Stimulated activated CD8-positive, alpha-beta memory T cell treated with anti-CD3 and anti-CD28 coated beads, Interleukin-12 subunit alpha, Interleukin-12 subunit beta, amount 100 ng/mL, for 24 hours (primary cell): Measurements from ENCODE around the gene NCBP1.

Experiments used
- DNase-seq: peaks from one replicate; pipeline ENCODE4 v3.0.0-alpha.2; 2020; ENCODE audit errors: extremely low read depth

Gene NCBP1

DNA sequence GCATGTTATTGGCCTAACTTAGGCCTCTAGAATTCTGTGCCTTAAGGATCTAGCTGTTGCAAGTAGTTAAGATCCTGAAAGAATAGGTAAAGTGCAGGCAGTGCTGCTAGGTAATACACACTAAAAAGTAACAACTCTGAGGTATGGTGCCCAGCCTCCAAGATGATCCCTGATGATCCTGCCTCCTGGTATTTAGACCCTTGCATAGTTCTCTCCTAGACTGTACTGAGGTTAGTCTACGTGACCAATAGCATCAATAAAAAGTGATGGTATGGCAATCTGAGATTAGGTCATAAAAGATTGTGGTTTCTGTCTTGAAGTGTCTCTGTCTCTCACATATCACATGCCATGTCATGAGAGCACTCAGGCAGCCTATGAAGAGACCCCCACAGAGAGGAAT lies 9.7 kb upstream of the NCBP1 start:
- no peak for DNase-seq

DNA sequence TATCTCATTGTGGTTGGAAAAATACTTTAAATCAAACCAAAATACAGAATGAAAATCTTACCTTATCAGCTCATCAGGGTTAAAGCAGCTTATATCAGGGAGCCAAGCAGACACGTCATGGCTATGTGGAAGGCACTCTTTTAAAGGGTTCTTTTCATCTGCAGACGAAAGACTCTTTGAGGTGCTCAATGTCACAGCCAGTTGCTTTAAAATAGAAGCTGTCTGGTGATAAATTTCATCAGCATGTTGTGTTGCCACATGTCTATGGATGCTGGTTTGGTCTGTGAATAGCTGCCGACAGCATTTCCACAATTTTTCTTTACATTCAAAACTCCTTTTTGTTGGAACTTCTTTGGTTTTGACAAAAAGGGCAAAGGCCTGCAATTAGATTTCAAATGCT lies 8.0 kb upstream of the NCBP1 start:
- DNase-seq, result no peak

DNA sequence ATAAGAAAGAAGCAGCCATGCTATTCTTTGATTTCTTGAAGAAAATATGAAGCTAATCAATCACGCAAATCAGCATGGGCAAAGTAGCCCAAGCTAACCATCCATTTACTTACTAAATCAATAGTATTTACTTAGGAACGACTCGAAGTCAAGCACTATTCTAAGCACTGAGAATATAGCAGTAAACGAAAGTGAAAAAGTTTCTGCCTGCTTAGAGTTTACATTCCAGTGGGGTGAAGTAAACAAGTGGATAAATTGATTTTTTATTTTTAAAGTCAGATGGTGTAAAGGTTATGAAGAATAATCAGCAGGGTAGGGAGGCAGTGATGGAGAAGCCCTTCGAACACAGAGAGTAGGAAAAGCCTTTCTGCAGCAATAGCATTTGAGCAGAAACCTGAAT lies 6.0 kb upstream of the NCBP1 start:
- DNase-seq, result no peak

DNA sequence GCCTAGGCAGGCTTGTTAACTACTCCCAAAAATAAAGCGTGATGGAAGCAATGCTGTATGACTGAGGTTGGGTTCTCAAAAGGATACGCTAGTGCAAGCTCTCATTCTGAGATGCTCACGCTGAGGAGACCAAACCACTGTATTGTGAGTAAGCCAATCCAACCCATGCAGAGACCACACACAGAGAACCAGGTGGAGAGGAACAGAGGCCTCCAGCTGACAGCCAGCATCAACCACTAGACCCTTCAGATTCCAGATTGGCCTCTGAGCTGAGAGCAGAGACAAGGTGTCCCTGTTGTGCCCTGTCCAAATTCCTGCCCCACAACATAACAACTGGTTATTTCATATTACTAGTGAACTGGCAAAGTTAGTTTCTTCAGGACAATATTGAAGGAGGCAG lies 5.0 kb upstream of the NCBP1 start:
- DNase-seq, result no peak

DNA sequence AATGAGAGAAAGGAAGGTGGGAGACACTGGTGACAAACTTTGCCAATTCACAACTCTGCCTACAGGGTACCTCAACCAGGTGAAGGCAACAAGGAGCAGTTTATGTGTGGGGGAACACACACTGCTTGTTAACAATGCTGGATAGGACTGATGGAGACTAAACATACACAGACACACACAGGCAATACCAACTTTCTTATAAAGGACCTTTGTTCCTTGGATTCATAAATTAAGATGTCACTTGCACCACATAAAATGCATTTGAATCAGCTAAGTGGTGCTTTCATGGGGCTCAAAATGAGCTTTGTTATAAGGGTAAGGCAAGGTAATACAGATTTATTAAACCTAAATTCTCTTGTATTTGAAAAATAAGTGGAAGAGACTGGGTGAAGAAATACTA lies 4.5 kb upstream of the NCBP1 start:
- DNase-seq, result no peak

DNA sequence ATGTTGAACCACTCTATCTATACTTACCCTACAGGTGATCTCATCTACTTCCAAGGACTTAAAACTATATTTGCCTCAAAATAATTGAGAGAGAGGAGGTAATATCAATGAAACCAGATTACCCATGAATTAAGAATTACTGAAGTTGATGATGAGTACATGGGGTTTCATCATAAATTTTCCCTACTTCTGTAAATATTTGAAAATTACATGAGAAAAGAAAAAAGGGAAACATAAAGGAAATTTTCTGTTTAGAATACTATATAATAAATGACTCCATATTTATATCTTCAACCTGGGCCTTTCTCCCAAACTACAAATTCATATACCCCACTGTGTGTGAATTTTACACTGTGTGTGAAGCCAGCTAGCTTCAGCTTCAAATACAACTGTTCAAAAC lies 3.0 kb upstream of the NCBP1 start:
- DNase-seq, result no peak

DNA sequence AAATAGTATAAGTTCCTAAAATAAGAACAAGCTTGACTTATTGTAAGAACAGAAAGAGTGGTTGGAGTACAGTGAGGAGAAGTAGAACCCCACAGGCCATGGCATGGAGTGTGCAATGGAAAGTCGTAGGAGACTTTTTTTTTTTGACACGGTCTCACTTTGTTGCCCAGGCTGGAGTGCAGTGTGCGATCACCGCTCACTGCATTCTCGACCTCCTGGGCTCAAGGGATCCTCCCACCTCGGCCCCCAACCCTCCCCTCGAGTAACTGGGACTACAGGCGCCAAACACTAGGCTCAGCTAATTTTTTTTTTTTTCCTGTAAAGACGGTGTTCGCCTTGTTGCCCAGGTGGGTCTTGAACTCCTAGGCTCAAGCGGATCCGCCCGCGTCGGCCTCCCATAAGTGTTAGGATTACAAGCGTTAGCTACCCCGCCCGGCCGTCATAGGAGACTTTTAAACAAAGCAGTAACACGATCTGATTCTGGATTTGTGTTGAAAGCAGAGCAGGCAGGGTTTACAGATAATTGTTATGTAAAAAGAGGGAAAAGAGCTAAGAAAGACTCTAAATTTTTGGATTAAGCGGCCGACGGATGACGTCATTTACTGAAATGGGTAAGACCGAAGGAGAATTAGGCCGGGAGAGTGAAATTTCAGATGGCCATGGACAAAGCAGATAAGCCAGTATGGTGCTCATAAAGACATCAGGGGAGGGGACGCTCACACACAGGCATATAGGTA lies 1.2 kb upstream of the NCBP1 start:
- DNase-seq, result no peak

DNA sequence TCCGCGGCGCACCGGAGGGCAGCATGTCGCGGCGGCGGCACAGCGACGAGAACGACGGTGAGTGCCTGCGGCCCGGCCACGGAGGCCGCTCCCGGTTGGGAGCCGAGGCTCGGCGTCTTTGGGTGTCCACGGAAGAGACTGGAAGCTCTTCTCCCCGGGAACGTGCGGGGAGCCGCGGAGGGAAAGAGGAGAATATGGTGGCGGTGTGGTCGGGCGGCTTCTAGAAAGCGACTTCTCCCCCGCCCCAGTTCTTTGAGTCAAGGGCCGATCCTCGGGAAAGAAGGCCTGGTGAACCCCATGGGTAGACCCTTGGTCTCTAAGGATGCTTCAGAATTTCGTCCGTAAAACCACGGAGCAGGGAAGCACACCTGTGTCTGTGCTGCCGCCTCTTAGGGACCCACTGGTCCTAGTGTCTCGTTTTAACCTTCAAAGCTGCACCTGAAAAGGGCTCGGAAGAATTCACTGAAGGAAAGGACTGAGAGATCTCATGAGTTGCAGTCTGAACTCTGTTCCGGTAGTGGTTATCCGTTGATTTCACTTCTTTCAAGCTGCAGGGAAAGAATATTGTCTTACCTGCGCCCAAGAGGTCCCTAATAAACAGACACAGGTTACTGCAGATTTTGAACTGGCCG lies 354 bp downstream of the NCBP1 start:
- DNase-seq, result no peak

DNA sequence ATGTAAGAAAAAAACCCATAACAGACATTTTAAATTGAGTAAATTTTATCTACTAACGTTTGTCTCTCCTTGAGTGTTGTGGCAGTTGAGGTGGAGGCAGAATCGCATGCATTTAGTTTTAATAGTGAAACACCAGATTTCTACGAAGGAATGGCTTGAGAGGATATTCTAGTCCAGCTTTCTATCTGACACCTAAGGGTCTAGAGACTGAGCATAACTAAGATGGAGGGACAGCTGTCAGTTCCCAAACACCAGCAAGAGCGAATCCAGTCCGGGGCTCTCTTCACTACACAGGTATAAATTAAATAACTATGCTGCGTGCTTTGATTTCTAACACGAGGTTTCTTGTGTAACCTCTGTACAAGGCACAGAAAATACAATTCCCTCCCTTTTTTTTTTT lies 1.4 kb downstream of the NCBP1 start:
- no peak for DNase-seq

DNA sequence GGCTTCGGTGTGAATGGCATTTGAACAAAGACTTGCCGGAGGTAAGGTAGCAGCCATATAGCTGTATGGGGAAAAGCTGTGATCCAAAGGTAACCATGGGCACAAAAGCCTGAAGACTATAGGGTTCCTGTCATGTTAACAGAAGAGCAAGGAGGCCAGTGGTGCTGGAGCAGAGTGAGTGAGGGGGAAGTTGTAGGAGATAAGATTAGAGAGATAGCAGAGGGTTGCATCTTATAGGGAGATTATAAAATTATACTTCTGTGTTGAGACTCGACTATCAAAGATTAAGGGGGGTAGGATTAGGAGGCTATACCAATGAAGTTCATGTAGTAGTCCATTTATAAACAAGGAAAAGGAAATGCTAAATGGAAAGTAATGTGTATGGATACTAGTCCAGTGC lies 3.3 kb downstream of the NCBP1 start:
- DNase-seq, result no peak

DNA sequence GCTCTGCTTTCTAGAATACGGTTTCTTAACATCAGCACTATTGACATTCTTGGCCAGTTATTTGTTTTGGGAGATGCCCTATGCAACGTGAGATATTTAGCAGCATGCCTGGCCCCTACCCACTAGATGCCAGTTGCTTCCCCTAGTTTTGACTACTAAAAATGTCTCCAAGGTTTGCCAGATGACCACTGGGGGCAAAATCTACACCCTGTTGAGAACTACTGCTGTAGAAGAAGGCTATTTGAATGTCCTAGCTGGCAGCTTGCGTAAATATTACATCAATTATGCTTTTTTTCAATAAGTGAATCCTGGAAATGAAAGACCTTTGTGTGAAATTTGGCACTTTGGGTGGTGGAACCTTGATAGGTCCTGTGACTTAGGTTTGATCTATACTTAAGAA lies 5.0 kb downstream of the NCBP1 start:
- no peak for DNase-seq

DNA sequence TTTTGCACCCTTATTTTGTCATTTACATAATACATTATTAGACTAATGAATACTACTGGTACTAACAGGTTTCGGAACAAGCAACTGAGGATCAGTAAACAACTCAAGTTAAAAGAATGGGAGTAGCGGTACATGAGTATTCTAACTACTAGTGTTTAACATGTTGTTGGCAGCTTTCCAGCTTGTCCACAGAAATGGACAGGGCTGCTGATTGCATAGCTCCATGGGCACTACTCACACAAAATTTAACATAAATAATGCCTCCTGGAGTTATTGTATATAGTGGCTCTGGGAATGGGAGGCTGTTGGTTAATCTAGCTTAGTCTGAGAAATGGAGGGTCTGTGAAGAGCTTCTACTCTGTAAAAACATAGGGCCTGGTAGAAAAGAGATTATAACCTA lies 6.7 kb downstream of the NCBP1 start:
- DNase-seq, result no peak

DNA sequence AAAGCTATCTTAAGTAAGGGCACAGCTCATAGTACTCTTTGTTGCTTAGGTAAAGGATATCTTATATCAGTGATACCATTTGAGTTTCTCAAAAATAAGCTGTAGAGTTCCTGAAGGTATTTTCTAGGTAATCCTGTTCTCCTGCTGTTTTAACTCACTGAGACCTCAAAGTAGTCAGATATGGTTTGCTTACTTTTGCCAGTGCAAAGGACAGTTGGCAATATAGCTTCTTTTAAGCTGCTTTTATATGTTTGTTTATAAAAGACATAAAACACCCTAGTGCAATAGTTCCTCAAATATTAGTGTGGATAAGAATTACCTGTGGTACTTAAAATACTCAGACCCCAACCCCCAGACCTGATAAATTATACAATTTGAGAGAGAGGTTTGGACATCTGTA lies 12.1 kb downstream of the NCBP1 start:
- no peak for DNase-seq

DNA sequence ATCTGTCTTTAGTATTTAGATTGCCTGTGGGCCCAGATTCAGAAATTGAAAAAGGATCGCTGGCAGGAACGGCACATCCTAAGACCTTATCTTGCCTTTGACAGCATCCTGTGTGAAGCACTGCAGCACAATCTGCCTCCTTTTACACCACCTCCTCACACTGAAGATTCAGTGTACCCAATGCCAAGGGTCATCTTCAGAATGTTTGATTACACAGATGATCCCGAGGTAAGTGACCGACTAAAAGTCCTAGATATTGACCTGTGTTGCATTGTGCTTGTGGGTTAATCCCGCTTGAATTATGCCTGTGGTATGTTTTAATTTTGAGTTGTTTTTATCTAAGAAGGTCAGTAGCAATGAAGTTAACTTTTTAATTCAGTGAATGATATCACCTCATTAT lies 14.4 kb downstream of the NCBP1 start:
- DNase-seq, result no peak

DNA sequence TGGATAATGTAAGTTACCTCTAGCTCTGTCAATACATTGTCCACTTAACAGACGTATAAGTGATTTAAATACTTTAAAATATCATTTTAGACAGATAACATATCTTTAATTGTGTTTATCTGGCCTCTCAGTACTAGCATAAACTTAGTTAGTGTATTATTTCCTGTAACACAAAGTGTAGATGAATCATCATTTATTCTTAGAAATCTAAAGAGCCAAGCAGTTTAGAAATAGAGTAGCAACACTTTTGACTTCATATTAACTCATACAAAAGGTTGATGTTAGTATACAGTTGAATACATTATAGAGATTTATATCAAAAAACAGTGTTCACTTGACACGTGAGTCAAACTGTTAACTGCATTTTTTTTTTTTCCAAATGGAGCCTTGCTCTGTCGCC lies 18.0 kb downstream of the NCBP1 start:
- DNase-seq, result no peak

DNA sequence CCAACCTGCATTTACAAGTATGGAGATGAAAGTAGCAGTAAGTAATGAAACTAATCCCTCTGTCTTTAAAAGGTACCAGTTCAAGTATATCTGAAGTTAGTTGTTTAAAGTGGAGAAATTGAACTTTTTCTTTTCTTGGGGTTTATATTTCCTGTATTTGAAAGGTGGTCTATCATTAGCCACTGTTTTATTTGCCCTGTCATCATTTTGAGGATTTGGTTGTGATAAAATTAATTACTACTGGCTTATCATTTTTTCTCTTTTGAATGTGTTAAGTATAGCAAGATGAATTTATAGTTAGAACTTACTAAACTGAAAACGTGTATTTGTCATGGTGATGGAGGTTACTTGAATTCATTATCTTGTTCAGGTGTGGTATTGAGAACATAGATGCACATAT lies 25.1 kb downstream of the NCBP1 start:
- no peak for DNase-seq

DNA sequence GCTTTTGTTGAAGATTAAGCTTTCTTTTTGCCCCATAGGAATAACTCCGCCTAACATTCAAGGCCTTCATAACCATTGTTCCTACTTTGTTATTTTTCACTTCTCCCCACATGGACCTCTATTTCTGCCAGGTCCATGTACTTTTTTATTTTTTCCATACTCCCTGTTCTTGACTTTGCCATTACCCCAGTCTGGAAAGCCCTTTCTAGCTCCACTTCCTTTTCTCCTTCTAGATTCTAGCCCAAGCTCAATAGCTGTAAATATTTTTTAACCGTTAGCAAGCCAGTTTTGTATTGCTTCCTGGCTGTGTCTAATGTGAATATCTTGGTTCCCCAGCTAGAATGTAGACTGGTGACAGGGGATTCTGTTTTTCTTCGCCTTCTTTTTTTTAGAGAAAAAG lies 26.1 kb downstream of the NCBP1 start:
- DNase-seq, result no peak

DNA sequence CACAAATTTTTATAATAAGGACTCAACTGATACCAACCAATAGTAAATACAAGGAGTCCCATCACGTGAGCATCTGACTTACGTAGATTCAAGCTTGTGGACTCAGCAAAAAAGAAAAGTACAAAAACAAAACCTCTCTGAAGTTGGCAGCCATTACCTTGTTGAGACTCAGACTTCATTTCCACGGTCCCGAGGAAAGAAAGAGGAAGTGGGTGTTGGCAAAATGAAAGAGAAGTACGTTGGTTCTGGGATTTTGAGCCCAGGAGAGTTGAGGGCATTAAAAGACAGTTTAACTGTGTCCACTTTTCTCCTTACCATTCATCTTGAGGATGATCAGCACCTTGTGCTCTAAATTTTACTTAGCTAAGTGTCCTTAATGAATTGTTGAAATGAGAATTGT lies 26.7 kb downstream of the NCBP1 start:
- DNase-seq, result no peak

DNA sequence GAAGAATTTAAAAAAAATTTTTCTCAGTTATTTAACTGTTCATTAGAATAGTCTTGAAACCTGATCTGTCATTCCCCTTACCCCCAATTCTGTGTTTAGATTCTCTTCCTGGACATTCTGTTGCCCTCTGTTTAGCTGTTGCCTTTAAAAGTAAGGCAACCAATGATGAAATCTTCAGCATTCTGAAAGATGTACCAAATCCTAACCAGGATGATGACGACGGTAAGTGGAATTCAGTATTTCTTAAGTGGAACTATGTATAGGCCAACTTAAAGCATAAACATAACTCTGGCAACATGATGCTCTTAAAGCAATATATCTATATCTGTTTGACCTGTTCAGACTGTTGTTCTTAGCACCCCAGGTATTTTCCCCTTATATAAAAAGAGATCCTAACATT lies 27.2 kb downstream of the NCBP1 start:
- no peak for DNase-seq

DNA sequence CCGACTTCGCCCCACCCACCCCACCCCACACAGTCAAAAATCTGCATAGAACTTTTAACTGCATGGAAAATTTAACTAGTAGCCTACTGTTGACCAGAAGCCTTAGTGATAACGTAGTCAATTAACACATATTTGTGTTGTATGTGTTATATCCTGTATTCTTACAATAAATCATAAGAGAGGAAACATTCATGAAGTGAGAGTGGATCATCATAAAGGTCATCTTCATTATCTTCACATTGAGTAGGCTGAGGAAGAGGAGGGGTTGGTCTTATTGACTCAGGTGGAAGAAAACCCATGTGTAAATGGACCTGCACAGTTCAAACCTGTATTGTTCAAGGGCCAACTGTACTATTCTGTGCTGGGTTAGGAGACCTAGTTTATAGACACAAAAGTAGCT lies 32.1 kb downstream of the NCBP1 start:
- no peak for DNase-seq

DNA sequence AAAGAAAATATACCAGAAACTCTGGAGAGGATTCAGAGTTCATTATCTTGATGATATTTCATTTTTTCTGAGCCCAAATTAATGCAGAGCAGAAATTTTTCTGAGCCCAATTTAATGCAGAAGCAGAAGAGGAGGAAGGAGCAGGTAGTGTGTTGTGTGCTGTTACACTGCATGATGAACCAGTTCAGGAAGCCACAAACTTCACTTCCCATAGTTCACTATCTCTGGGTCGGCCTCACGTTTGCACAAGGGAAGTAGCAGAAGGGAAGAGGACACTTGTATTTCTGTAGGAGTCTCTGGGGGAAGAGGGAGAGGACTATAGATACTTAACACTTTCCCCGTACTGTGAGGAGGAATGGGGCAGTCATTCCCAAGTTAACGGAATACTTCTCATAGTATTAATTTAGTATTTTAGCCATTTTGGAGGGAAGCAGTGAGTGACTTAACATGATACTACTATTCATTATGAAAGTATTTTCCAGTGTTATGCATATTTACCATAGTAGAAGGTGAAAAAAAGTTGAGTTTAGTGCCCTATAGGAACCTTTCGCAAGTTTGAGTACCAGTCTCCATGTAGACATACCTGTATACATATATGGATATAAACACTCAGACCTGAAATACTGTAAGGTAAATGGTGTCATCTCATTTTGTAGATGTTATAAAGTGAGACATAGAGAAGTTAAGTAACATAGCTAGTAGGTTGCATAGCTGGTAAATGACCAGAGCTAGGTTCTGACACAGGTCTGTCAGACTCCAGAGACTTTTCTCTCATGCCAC lies 33.5 kb downstream of the NCBP1 start:
- no peak for DNase-seq

DNA sequence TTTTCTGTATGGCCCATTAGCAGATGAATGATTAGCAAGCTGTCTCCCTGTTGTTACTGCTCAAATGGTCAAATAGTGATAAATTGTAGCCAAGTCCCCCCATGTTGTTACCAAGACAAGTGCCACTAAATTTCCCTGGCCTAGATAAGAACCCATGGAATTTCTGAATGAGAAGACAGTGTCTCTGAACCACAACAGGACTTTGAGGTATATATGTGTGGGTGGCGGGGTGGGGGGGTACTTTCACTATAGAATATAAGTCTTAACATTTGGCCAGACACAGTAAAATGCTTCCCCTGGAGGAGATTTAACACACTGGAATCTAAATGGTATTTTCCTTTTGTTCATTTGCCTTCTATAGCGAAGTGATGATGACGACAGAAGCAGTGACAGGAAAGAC lies 34.9 kb downstream of the NCBP1 start:
- no peak for DNase-seq

DNA sequence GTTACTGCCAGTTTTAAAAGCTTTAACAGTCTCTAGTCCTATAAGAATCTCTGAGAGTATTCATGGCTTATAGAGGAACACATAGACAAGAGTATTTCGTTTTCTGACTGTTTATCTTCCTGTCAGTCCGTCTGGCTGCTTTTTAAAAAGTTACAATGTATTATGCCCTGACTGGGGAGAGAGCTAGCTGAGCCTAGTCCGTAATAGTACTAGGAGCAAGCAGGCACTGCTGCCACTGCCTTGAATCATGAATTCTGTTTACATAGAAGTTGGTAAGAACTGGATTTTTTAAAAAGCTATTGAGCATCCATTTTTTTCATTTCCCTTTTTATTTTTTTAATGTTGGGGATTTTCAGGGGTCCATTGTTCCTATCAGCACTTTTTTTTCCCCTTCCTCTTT lies 37.0 kb downstream of the NCBP1 start:
- DNase-seq, result no peak
